PFSK-1 (cell line): ENCODE data around the gene SLC25A20.

Experiments used
- FOXP2 ChIP-seq: optimal IDR thresholded peaks from 2 replicates; pipeline ENCODE3; 2011; ENCODE audit warnings: borderline replicate concordance, control low read depth, inconsistent platforms; ENCODE audit not compliant: insufficient read depth; ENCODE audit errors: extremely low read length, extremely low read depth
- POLR2AphosphoS5 ChIP-seq: IDR thresholded peaks from 2 replicates; pipeline ENCODE4 v1.6.1; 2012; ENCODE audit warnings: low read depth, mild to moderate bottlenecking, control low read depth, low read length, moderate library complexity
- SIN3A ChIP-seq: IDR thresholded peaks from 2 replicates; pipeline ENCODE4 v1.6.1; 2012; ENCODE audit warnings: mild to moderate bottlenecking, low read length, moderate library complexity, borderline replicate concordance; ENCODE audit not compliant: insufficient read depth
- TAF1 ChIP-seq: IDR thresholded peaks from 2 replicates; pipeline ENCODE4 v1.6.1; 2012; ENCODE audit warnings: low read length, control low read depth, borderline replicate concordance; ENCODE audit not compliant: insufficient read depth
- TF ChIP-seq, protein P1 (sequence below), 2 experiments: IDR thresholded peaks; 2 replicates each; pipeline versions ENCODE4 v1.6.1 to v1.8.0; 2011 to 2012; ENCODE audit warnings: low read depth in 2 of 2, low read length in 2 of 2, control low read depth in 1 of 2, inconsistent platforms in 1 of 2, mild to moderate bottlenecking in 1 of 2, moderate library complexity in 1 of 2; ENCODE audit not compliant: insufficient read depth in 1 of 2

DNA sequence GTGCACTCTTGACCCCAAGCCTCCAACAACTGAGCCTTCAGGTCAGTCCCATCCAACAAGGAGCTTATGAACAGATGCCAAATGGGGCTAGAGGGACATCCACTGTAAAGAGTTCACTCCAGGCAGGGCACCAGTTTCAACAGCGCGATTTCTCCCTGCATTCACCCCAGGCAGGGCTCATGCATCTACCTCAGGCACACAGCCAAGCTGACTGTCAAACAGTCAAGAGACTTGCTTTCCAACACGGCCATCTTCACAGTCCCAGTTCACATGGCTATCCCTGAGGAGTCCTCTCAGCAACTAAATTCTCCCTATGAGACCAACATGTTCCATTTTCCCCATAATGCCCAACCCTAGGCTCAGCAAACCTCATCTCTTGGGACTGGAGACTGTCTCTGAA, 17.7 kb downstream of the SLC25A20 start:
- TF ChIP-seq POLR2AphosphoS5 (no peak), SIN3A (no peak), TAF1 (no peak), FOXP2 (no peak)
- TF ChIP-seq, protein P1, sequence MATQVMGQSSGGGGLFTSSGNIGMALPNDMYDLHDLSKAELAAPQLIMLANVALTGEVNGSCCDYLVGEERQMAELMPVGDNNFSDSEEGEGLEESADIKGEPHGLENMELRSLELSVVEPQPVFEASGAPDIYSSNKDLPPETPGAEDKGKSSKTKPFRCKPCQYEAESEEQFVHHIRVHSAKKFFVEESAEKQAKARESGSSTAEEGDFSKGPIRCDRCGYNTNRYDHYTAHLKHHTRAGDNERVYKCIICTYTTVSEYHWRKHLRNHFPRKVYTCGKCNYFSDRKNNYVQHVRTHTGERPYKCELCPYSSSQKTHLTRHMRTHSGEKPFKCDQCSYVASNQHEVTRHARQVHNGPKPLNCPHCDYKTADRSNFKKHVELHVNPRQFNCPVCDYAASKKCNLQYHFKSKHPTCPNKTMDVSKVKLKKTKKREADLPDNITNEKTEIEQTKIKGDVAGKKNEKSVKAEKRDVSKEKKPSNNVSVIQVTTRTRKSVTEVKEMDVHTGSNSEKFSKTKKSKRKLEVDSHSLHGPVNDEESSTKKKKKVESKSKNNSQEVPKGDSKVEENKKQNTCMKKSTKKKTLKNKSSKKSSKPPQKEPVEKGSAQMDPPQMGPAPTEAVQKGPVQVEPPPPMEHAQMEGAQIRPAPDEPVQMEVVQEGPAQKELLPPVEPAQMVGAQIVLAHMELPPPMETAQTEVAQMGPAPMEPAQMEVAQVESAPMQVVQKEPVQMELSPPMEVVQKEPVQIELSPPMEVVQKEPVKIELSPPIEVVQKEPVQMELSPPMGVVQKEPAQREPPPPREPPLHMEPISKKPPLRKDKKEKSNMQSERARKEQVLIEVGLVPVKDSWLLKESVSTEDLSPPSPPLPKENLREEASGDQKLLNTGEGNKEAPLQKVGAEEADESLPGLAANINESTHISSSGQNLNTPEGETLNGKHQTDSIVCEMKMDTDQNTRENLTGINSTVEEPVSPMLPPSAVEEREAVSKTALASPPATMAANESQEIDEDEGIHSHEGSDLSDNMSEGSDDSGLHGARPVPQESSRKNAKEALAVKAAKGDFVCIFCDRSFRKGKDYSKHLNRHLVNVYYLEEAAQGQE (IDR thresholded peaks at IDR 0.05; ENCODE audit: insufficient read depth in 1 of 2, low read depth in 2 of 2, low read length in 2 of 2) = no peak
